ENCODE results near the gene TTLL10.

Gene TTLL10

GRCh38 chr1:1227386-1227785, 53.7 kb downstream of the TTLL10 start:
- no peak overlapping the region for H3K4me2 ChIP-seq (ENCODE audit: low read depth, low read length, poor library complexity, severe bottlenecking)
- H4K20me1 ChIP-seq (ENCODE audit: insufficient read depth, low read length, poor library complexity, severe bottlenecking), result peaks cover 32% of the 10 kb centered on the region
- no peaks in the 10 kb centered on the region for H3K9me3 ChIP-seq (ENCODE audit: insufficient read depth, low read depth, low read length)
- H3K9me2 ChIP-seq (replicated peaks; ENCODE audit: low read depth, low read length), result no peaks in the 10 kb centered on the region
- peaks cover 24% of the 10 kb centered on the region; the same call in 1 of the 2 replicates for H3K36me3 ChIP-seq (ENCODE audit: insufficient read depth, low read length)
- no peak for TF ChIP-seq EZH2phosphoT487 (IDR thresholded peaks at IDR 0.05; ENCODE audit: borderline replicate concordance)
- H3K27me3 ChIP-seq (ENCODE audit: insufficient read depth, low read length, poor library complexity, severe bottlenecking), result no peaks in the 10 kb centered on the region
- H3K4me1 ChIP-seq (ENCODE audit: insufficient read depth, low read length, poor library complexity, severe bottlenecking), result peaks cover 18% of the 10 kb centered on the region
- H3K4me3 ChIP-seq (ENCODE audit: low read length, poor library complexity, severe bottlenecking), result no peak overlapping the region
- no peak overlapping the region for H2AFZ ChIP-seq (ENCODE audit: low read length)
- H3F3A ChIP-seq (ENCODE audit: low read depth), result no peaks in the 10 kb centered on the region
- peaks cover 73% of the 10 kb centered on the region for H3K79me2 ChIP-seq (ENCODE audit: insufficient read depth, low read length)
- no peak overlapping the region for H3K9ac ChIP-seq (ENCODE audit: low read depth, low read length, poor library complexity, severe bottlenecking)

GRCh38 chr1:1228187-1228586, 54.5 kb downstream of the TTLL10 start:
- Histone ChIP-seq H3K9me2 (replicated peaks; ENCODE audit: low read depth, low read length) (no peaks in the 10 kb centered on the region), H3K79me2 (ENCODE audit: insufficient read depth, low read length) (peaks cover 81% of the 10 kb centered on the region), H2AFZ (ENCODE audit: low read length) (no peak overlapping the region), H3K9me3 (ENCODE audit: insufficient read depth, low read depth, low read length) (no peaks in the 10 kb centered on the region), H3K4me3 (ENCODE audit: low read length, poor library complexity, severe bottlenecking) (peak overlapping the region; percentile 20), H3F3A (ENCODE audit: low read depth) (no peaks in the 10 kb centered on the region), H3K36me3 (ENCODE audit: insufficient read depth, low read length) (peaks cover 16% of the 10 kb centered on the region; the same call in 1 of the 2 replicates), H3K9ac (ENCODE audit: low read depth, low read length, poor library complexity, severe bottlenecking) (no peak overlapping the region), H3K4me1 (ENCODE audit: insufficient read depth, low read length, poor library complexity, severe bottlenecking) (peaks cover 23% of the 10 kb centered on the region), H4K20me1 (ENCODE audit: insufficient read depth, low read length, poor library complexity, severe bottlenecking) (peaks cover 32% of the 10 kb centered on the region), H3K4me2 (ENCODE audit: low read depth, low read length, poor library complexity, severe bottlenecking) (peak overlapping the region; percentile 78), H3K27me3 (ENCODE audit: insufficient read depth, low read length, poor library complexity, severe bottlenecking) (no peaks in the 10 kb centered on the region)
- TF ChIP-seq EZH2phosphoT487 (IDR thresholded peaks at IDR 0.05; ENCODE audit: borderline replicate concordance), result no peak
- TF ChIP-seq CTCF (conservative IDR thresholded peaks at IDR 0.05; ENCODE audit: low read length), result no peak

- peak overlapping the region; percentile 78 for H3K4me2 ChIP-seq (ENCODE audit: low read depth, low read length, poor library complexity, severe bottlenecking)
- H3K36me3 ChIP-seq (ENCODE audit: insufficient read depth, low read length), result peaks cover 13% of the 10 kb centered on the region; the same call in 1 of the 2 replicates
- peaks cover 86% of the 10 kb centered on the region for H3K79me2 ChIP-seq (ENCODE audit: insufficient read depth, low read length)
- peaks cover 29% of the 10 kb centered on the region for H3K4me1 ChIP-seq (ENCODE audit: insufficient read depth, low read length, poor library complexity, severe bottlenecking)
- H3K4me3 ChIP-seq (ENCODE audit: low read length, poor library complexity, severe bottlenecking), result peak overlapping the region; percentile 97
- no peaks in the 10 kb centered on the region for H3K9me3 ChIP-seq (ENCODE audit: insufficient read depth, low read depth, low read length)
- no peaks in the 10 kb centered on the region for H3K9me2 ChIP-seq (replicated peaks; ENCODE audit: low read depth, low read length)
- H3K27me3 ChIP-seq (ENCODE audit: insufficient read depth, low read length, poor library complexity, severe bottlenecking), result no peaks in the 10 kb centered on the region
- peak overlapping the region; percentile 99 for H3K9ac ChIP-seq (ENCODE audit: low read depth, low read length, poor library complexity, severe bottlenecking)
- no peak for TF ChIP-seq EZH2phosphoT487 (IDR thresholded peaks at IDR 0.05; ENCODE audit: borderline replicate concordance)
- TF ChIP-seq CTCF (conservative IDR thresholded peaks at IDR 0.05; ENCODE audit: low read length), result no peak
- no peaks in the 10 kb centered on the region for H3F3A ChIP-seq (ENCODE audit: low read depth)
- no peak overlapping the region for H2AFZ ChIP-seq (ENCODE audit: low read length)
- peaks cover 32% of the 10 kb centered on the region for H4K20me1 ChIP-seq (ENCODE audit: insufficient read depth, low read length, poor library complexity, severe bottlenecking)
Measured at GRCh38 chr1:1228596-1229321, 55.1 kb downstream of the TTLL10 start.

Measured in Loucy (cell line).